H1 (cell line): ENCODE data around the gene TEDDM1. TPM values are rescaled to one million over a fixed set of nuclear protein-coding genes. Genes with fewer than 3 reads are reported as not detected.
A peak's percentile ranks its signal among the peaks of the same experiment; 100 is the strongest.

Experiments used
- CTCF ChIA-PET: fragments of 300-600 bp; sonication (Branson Sonifier 250); formaldehyde crosslinking; loops from one replicate; lab custom pipeline; 2021; ENCODE audit not compliant: partially characterized antibody; lab: Charles Lee
- POLR2A ChIA-PET: fragments of 300-600 bp; sonication (Branson Sonifier 250); formaldehyde crosslinking; loops from one replicate; lab custom pipeline; 2021; ENCODE audit warnings: inconsistent platforms; ENCODE audit not compliant: partially characterized antibody; lab: Charles Lee
- DNase-seq, 2 experiments: peaks; one replicate each; pipeline versions ENCODE4 v3.0.0 to v3.0.0-alpha.2; 2010 to 2022; ENCODE audit warnings: low spot score in 2 of 2, low read depth in 1 of 2, mixed read lengths in 1 of 2
- FAIRE-seq: peaks from 2 replicates; lab custom pipeline; 2011; peaks lifted over from hg19 to GRCh38; lab: Jason Lieb, UNC
- H2AFZ ChIP-seq: 2 replicates; pipeline ENCODE4 v1.8.1; 2012; ENCODE audit warnings: low read length, inconsistent platforms
- H2AK5ac ChIP-seq: 2 replicates; pipeline ENCODE4 v1.6.1; 2013; ENCODE audit warnings: low read depth, low read length
- H2BK120ac ChIP-seq: replicated peaks from 2 replicates; pipeline ENCODE3; 2013; ENCODE audit warnings: low read depth, low read length, inconsistent platforms
- H2BK12ac ChIP-seq: 2 replicates; pipeline ENCODE4 v1.6.1; 2013; ENCODE audit warnings: low read depth, low read length
- H2BK15ac ChIP-seq: 2 replicates; pipeline ENCODE4 v1.6.1; 2013; ENCODE audit warnings: low read length
- H2BK20ac ChIP-seq: 2 replicates; pipeline ENCODE4 v1.6.1; 2013; ENCODE audit warnings: low read length
- H2BK5ac ChIP-seq: 2 replicates; pipeline ENCODE4 v1.6.1; 2013; ENCODE audit warnings: low read depth, low read length
- H3K14ac ChIP-seq: 2 replicates; pipeline ENCODE4 v1.6.1; 2013; ENCODE audit warnings: inconsistent platforms; ENCODE audit not compliant: insufficient read length
- H3K18ac ChIP-seq: 2 replicates; pipeline ENCODE4 v1.6.1; 2013; ENCODE audit warnings: low read length; ENCODE audit errors: extremely low read depth
- H3K23ac ChIP-seq: 2 replicates; pipeline ENCODE4 v1.6.1; 2013; ENCODE audit warnings: inconsistent platforms; ENCODE audit not compliant: insufficient read length
- H3K23me2 ChIP-seq: 2 replicates; pipeline ENCODE4 v1.6.1; 2013; ENCODE audit warnings: low read depth, low read length
- H3K27ac ChIP-seq: 2 replicates; pipeline ENCODE4 v1.6.1; 2011; ENCODE audit warnings: low read depth, low read length, inconsistent platforms
- H3K27me3 ChIP-seq, 4 experiments: replicated peaks in 1 of 4; 1 replicate in 1 of 4; 2 replicates in 3 of 4; pipeline versions ENCODE4 v1.6.1 to v1.8.1; 2011 to 2013; ENCODE audit warnings: low read length in 3 of 4, mild to moderate bottlenecking in 3 of 4, inconsistent platforms in 2 of 4, mixed read lengths in 2 of 4, moderate library complexity in 1 of 4; ENCODE audit not compliant: control insufficient read depth in 3 of 4, insufficient read depth in 3 of 4; ENCODE audit errors: extremely low read depth in 1 of 4
- H3K36me3 ChIP-seq, 4 experiments: 2 replicates each; pipeline versions ENCODE4 v1.6.1 to v1.8.1; 2011 to 2013; ENCODE audit warnings: mild to moderate bottlenecking in 4 of 4, low read length in 3 of 4, moderate library complexity in 2 of 4, control low read depth in 1 of 4, inconsistent platforms in 1 of 4; ENCODE audit not compliant: insufficient read depth in 4 of 4, control insufficient read depth in 2 of 4
- H3K4ac ChIP-seq: replicated peaks from 2 replicates; pipeline ENCODE3; 2013; ENCODE audit warnings: low read length, low read depth, mixed read lengths, inconsistent platforms; ENCODE audit not compliant: insufficient read length
- H3K4me1 ChIP-seq, 4 experiments: replicated peaks in 1 of 4; 1 replicate in 1 of 4; 2 replicates in 3 of 4; pipeline versions ENCODE4 v1.6.1 to v1.8.1; 2011 to 2013; ENCODE audit warnings: low read length in 3 of 4, inconsistent platforms in 2 of 4, mixed read lengths in 1 of 4; ENCODE audit not compliant: insufficient read depth in 4 of 4, control insufficient read depth in 3 of 4
- H3K4me2 ChIP-seq, 2 experiments: 2 replicates each; pipeline versions ENCODE4 v1.6.1 to v1.8.1; 2011 to 2013; ENCODE audit warnings: low read depth in 2 of 2, low read length in 2 of 2, control low read depth in 1 of 2, inconsistent platforms in 1 of 2, mild to moderate bottlenecking in 1 of 2; ENCODE audit not compliant: insufficient read depth in 1 of 2
- H3K4me3 ChIP-seq, 4 experiments: fragments of 200-600, 300-600 bp in 1 of 4; sonication (generic), shearing (Covaris generic), sonication (Bioruptor Twin) in 1 of 4; 2 replicates each; pipeline versions ENCODE4 v1.5.1 to v1.8.1; 2011 to 2016; ENCODE audit warnings: low read length in 4 of 4, low read depth in 3 of 4, control low read depth in 2 of 4, inconsistent platforms in 2 of 4, mild to moderate bottlenecking in 2 of 4, mixed read lengths in 1 of 4, moderate library complexity in 1 of 4; ENCODE audit not compliant: insufficient read depth in 2 of 4; ENCODE audit errors: extremely low read depth in 1 of 4
- H3K56ac ChIP-seq: replicated peaks from 2 replicates; pipeline ENCODE3; 2013; ENCODE audit warnings: low read depth, mild to moderate bottlenecking, mixed read lengths, low read length, inconsistent platforms; ENCODE audit not compliant: insufficient read length
- H3K79me1 ChIP-seq: 2 replicates; pipeline ENCODE4 v1.6.1; 2013; ENCODE audit warnings: low read depth, low read length, control low read depth
- H3K79me2 ChIP-seq, 2 experiments: 2 replicates each; pipeline versions ENCODE4 v1.6.1 to v1.8.1; 2012 to 2013; ENCODE audit warnings: low read length in 2 of 2, mild to moderate bottlenecking in 2 of 2, inconsistent platforms in 1 of 2; ENCODE audit not compliant: insufficient read depth in 2 of 2, control insufficient read depth in 1 of 2
- H3K9ac ChIP-seq, 4 experiments: replicated peaks in 1 of 4; 1 replicate in 1 of 4; 2 replicates in 3 of 4; pipeline versions ENCODE4 v1.6.1 to v1.8.1; 2011 to 2013; ENCODE audit warnings: low read depth in 3 of 4, low read length in 3 of 4, control low read depth in 2 of 4, mild to moderate bottlenecking in 2 of 4, moderate library complexity in 2 of 4, inconsistent platforms in 1 of 4; ENCODE audit errors: extremely low read depth in 1 of 4
- H3K9me3 ChIP-seq, 2 experiments: 2 replicates each; pipeline versions ENCODE4 v1.6.1 to v1.8.1; 2012 to 2013; ENCODE audit warnings: mild to moderate bottlenecking in 2 of 2, moderate library complexity in 2 of 2, control low read depth in 1 of 2, inconsistent platforms in 1 of 2, low read depth in 1 of 2, low read length in 1 of 2, mixed read lengths in 1 of 2; ENCODE audit not compliant: insufficient read depth in 2 of 2
- H4K20me1 ChIP-seq, 2 experiments: replicated peaks in 1 of 2; 2 replicates each; pipeline versions ENCODE3 to v1.8.1; 2011 to 2013; ENCODE audit warnings: inconsistent platforms in 2 of 2, low read length in 2 of 2, mild to moderate bottlenecking in 1 of 2; ENCODE audit not compliant: insufficient read depth in 2 of 2, control insufficient read depth in 1 of 2
- H4K5ac ChIP-seq: 2 replicates; pipeline ENCODE4 v1.6.1; 2013; ENCODE audit warnings: low read length, low read depth, mixed read lengths, inconsistent platforms; ENCODE audit not compliant: insufficient read length
- H4K8ac ChIP-seq: 2 replicates; pipeline ENCODE4 v1.8.0; 2013; ENCODE audit warnings: mild to moderate bottlenecking, moderate library complexity, low read length, inconsistent platforms; ENCODE audit not compliant: insufficient read depth; ENCODE audit errors: extremely low read depth
- H4K91ac ChIP-seq: replicated peaks from 2 replicates; pipeline ENCODE3; 2013; ENCODE audit warnings: low read length, mixed read lengths, inconsistent platforms; ENCODE audit not compliant: insufficient read length
- MAX ChIP-seq: IDR thresholded peaks from 2 replicates; pipeline ENCODE4 v1.6.1; 2012; ENCODE audit warnings: inconsistent platforms
- NANOG ChIP-seq: IDR thresholded peaks from 2 replicates; pipeline ENCODE4 v1.6.1; 2011; ENCODE audit warnings: low read length, low read depth, mild to moderate bottlenecking, inconsistent platforms; ENCODE audit not compliant: insufficient read depth, poor library complexity, severe bottlenecking
- RAD21 ChIP-seq, 2 experiments: IDR thresholded peaks in 1 of 2; conservative IDR thresholded peaks in 1 of 2; 2 replicates each; pipeline ENCODE4 v1.6.1; 2011; ENCODE audit warnings: low read depth in 2 of 2, low read length in 2 of 2, improper control_type of control experiment in 1 of 2, inconsistent platforms in 1 of 2, mild to moderate bottlenecking in 1 of 2, moderate library complexity in 1 of 2
- RXRA ChIP-seq: IDR thresholded peaks from 2 replicates; pipeline ENCODE4 v1.6.1; 2011; ENCODE audit warnings: low read depth, mild to moderate bottlenecking, low read length, moderate library complexity; ENCODE audit not compliant: insufficient read depth
- ZNF274 ChIP-seq: IDR thresholded peaks from 2 replicates; pipeline ENCODE4 v1.7.0; 2012; ENCODE audit warnings: low read length, borderline replicate concordance; ENCODE audit errors: extremely low read depth
- WGBS, 2 experiments: shearing (Covaris generic) in 1 of 2; methylation state at CpG; one replicate each; pipeline versions ENCODE4 v1.1.6 to v1.1.7; 2013 to 2015; ENCODE audit warnings: low lambda C conversion rate in 2 of 2, mixed read lengths in 2 of 2, inconsistent platforms in 1 of 2, low coverage in 1 of 2, missing lambda C conversion rate in 1 of 2; ENCODE audit not compliant: insufficient replicate concordance in 2 of 2, insufficient coverage in 1 of 2, insufficient read length in 1 of 2; ENCODE audit errors: extremely low coverage in 1 of 2, missing lambda C conversion rate in 1 of 2; 5-methylcytosine and 5-hydroxymethylcytosine counted together
- polyA plus RNA-seq, 7 experiments: library from polyadenylated mRNA; depleted of rRNA in 3 of 7; stranded (reverse) in 5 of 7; unstranded in 2 of 7; fragments of >200 nt in 5 of 7; fragments of 200-250 nt in 2 of 7; gene quantifications; 1 replicate in 5 of 7; 2 replicates in 1 of 7; 4 replicates in 1 of 7; pipeline versions ENCODE4 v1.2.1 to v1.2.3, GENCODE V29; 2011 to 2013; ENCODE audit warnings: missing spikeins in 2 of 7, mixed read lengths in 2 of 7
- total RNA-seq: library from RNA; stranded (reverse); fragmentation: NEBNext Ultra II Directional; extraction: Animal tissue kit (Norgen Biotek cat#: 25700); gene quantifications from 2 replicates; pipeline ENCODE4 v1.2.1, GENCODE V29; 2021

Gene TEDDM1
- total and polyA plus RNA-seq, 2 of the 8 experiments (the other 6 are each of a cell fraction or from before 2014, with no cell fraction given) = not detected

DNA sequence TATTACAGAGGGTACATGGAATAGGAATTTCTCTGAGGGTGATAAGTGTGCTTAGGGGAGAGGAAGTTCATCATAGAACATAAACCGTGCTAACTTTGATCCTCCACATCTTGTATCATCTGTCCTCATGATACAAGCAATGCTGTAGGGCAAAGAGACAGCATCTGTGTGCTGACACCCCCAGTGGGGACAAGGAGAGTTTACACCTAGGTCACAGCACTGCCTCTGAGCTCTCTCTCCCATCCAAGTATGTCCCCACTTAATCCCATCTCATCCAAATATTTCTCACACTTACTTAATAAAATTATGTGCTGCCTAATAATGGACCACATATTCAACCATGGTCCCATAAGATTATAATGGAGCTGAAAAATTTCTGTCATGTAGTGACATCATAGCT, 4.3 kb upstream of the TEDDM1 start:
- DNase-seq (no peak), FAIRE-seq (peak; percentile 86)
- Histone ChIP-seq H2AK5ac (no peak overlapping the region), H2BK5ac (no peak overlapping the region), H4K91ac (no peak overlapping the region), H3K79me1 (no peaks in the 10 kb centered on the region), H3K4me3 (no peak overlapping the region), H2AFZ (no peak overlapping the region), H3K36me3 (no peaks in the 10 kb centered on the region), H3K23me2 (no peaks in the 10 kb centered on the region), H4K8ac (no peak overlapping the region), H3K4me2 (no peak overlapping the region), H4K20me1 (no peaks in the 10 kb centered on the region), H3K14ac (no peak overlapping the region), H2BK20ac (no peak overlapping the region), H3K4ac (no peak overlapping the region), H3K27me3 (no peaks in the 10 kb centered on the region), H2BK120ac (no peak overlapping the region), H3K27ac (no peak overlapping the region), H3K9me3 (no peaks in the 10 kb centered on the region), H3K23ac (no peak overlapping the region), H3K18ac (no peak overlapping the region), H3K4me1 (peaks cover 0 to 5% (median 0%) of the 10 kb centered on the region in 4 experiments; a peak in 1 of 7 replicates), H3K9ac (no peak overlapping the region), H2BK12ac (no peak overlapping the region), H3K79me2 (no peaks in the 10 kb centered on the region), H3K56ac (no peak overlapping the region), H2BK15ac (no peak overlapping the region), H4K5ac (no peak overlapping the region)
- 79% methylated on average over 1 of the region's 1 CpG; no CpG with 5 or more reads in 1 of the 2 experiments for WGBS, 2 experiments
- ChIA-PET CTCF (interaction anchor here (0.6 to 4.0 kb wide), 20 partner anchors 8 to 323 kb away, joined by 3 to 17 read pairs (median 4); no protein-coding TSS in a partner anchor), POLR2A (interaction anchor here (1.0 to 1.2 kb wide), 2 partner anchors 11 to 12 kb away, joined by 3 to 4 read pairs; no protein-coding TSS in a partner anchor)
- no peak for TF ChIP-seq NANOG
- TF ChIP-seq MAX = no peak
- no peak for TF ChIP-seq RXRA
- TF ChIP-seq RAD21 (IDR thresholded peaks at IDR 0.05 in 1 of 2, conservative IDR thresholded peaks at IDR 0.05 in 1 of 2; ENCODE audit: low read depth in 2 of 2, low read length in 2 of 2) = peak; percentile 36 to 43; a peak in 3 of 4 replicates
- TF ChIP-seq ZNF274 = no peak
